HL-60 (cell line): Measurements from ENCODE around the gene HK3.

Experiments used
- CTCF ChIP-seq: IDR thresholded peaks from one replicate; pipeline ENCODE4 v1.5.1; 2011; ENCODE audit warnings: low read length, control low read depth, inconsistent platforms; ENCODE audit not compliant: insufficient read depth
- GABPA ChIP-seq: IDR thresholded peaks from 2 replicates; pipeline ENCODE4 v1.6.1; 2012; ENCODE audit warnings: low read depth
- POLR2AphosphoS5 ChIP-seq: IDR thresholded peaks from 2 replicates; pipeline ENCODE4 v1.6.1; 2012; ENCODE audit warnings: low read depth
- REST ChIP-seq: IDR thresholded peaks from 2 replicates; pipeline ENCODE4 v1.6.1; 2012; ENCODE audit warnings: low read depth; ENCODE audit not compliant: insufficient replicate concordance
- SPI1 ChIP-seq: IDR thresholded peaks from 2 replicates; pipeline ENCODE4 v1.6.1; 2012; ENCODE audit warnings: low read depth, mild to moderate bottlenecking, borderline replicate concordance

GRCh38 chr5:176891331-176891958 is 7.7 kb downstream of the HK3 start:
- TF ChIP-seq REST (no peak), CTCF (no peak), POLR2AphosphoS5 (no peak), SPI1 (no peak), GABPA (no peak)
